GM12878 (cell line): Measurements from ENCODE around the gene PDX1. TPM values are rescaled to one million over a fixed set of nuclear protein-coding genes. Genes with fewer than 3 reads are reported as not detected.

Source experiments
- ATAC-seq: fragments of 200-7000 bp; cut with Tn5 transposase; 3 replicates; pipeline ENCODE4 v1.9.1; 2020; ENCODE audit warnings: mild to moderate bottlenecking, moderate library complexity
- BruUV-seq: library from RNA; stranded (reverse); fragments of 400-500 nt; replicated peaks from 2 replicates; lab custom pipeline; 2021; lab: Mats Ljungman, UMichigan
- CTCF ChIA-PET: fragments of 300-600 bp; sonication (Branson Sonifier 250); formaldehyde crosslinking; extraction: SDS; loops from one replicate; lab custom pipeline; 2021; ENCODE audit warnings: inconsistent platforms; lab: Yijun Ruan, JAX
- POLR2A ChIA-PET: fragments of 350-600 bp; formaldehyde crosslinking; extraction: SDS; loops from one replicate; lab custom pipeline; 2021; ENCODE audit warnings: inconsistent platforms; lab: Charles Lee
- RAD21 ChIA-PET: fragments of 300-600 bp; sonication (Branson Sonifier 250); formaldehyde crosslinking; loops from one replicate; lab custom pipeline; 2023; ENCODE audit warnings: antibody characterized with exemption; ENCODE audit not compliant: unreplicated experiment; lab: Charles Lee
- SMC1A ChIA-PET: fragments of 300-600 bp; sonication (Branson Sonifier 250); formaldehyde crosslinking; loops from one replicate; lab custom pipeline; 2023; ENCODE audit not compliant: unreplicated experiment, uncharacterized antibody; lab: Charles Lee
- DNase-seq: peaks from one replicate; pipeline ENCODE4 v3.0.0-alpha.2; 2011; ENCODE audit warnings: low read depth, low spot score
- FAIRE-seq: peaks from 3 replicates; lab custom pipeline; 2011; peaks lifted over from hg19 to GRCh38; lab: Jason Lieb, UNC
- H2AFZ ChIP-seq: 2 replicates; pipeline ENCODE4 v1.6.0; 2011; ENCODE audit warnings: low read depth, low read length, control low read depth; ENCODE audit not compliant: control insufficient read depth
- H3K27ac ChIP-seq: 2 replicates; pipeline ENCODE4 v1.5.1; 2011; ENCODE audit warnings: control low read depth; ENCODE audit not compliant: control insufficient read depth, insufficient read depth
- H3K27me3 ChIP-seq, 2 experiments: replicated peaks in 1 of 2; 2 replicates each; pipeline versions ENCODE4 v1.6.0 to v1.6.1; 2011; ENCODE audit warnings: low read length in 1 of 2; ENCODE audit not compliant: control insufficient read depth in 2 of 2, insufficient read depth in 2 of 2
- H3K36me3 ChIP-seq, 2 experiments: 2 replicates each; pipeline ENCODE4 v1.5.1; 2011; ENCODE audit warnings: low read length in 1 of 2; ENCODE audit not compliant: control insufficient read depth in 2 of 2, insufficient read depth in 2 of 2
- H3K4me1 ChIP-seq: 2 replicates; pipeline ENCODE4 v1.6.1; 2011; ENCODE audit warnings: mild to moderate bottlenecking, low read length, moderate library complexity, mixed read lengths; ENCODE audit not compliant: control insufficient read depth, insufficient read depth
- H3K4me2 ChIP-seq: 2 replicates; pipeline ENCODE4 v1.6.0; 2011; ENCODE audit warnings: control low read depth; ENCODE audit not compliant: control insufficient read depth, insufficient read depth
- H3K4me3 ChIP-seq: fragments of 200-600 bp; sonication (generic); 2 replicates; pipeline ENCODE4 v1.5.1; 2016
- H3K79me2 ChIP-seq: 2 replicates; pipeline ENCODE4 v1.6.0; 2011; ENCODE audit warnings: low read length; ENCODE audit not compliant: control insufficient read depth, insufficient read depth
- H3K9ac ChIP-seq: 2 replicates; pipeline ENCODE4 v1.8.0; 2011; ENCODE audit warnings: low read length, control low read depth, mixed read lengths; ENCODE audit not compliant: control insufficient read depth, insufficient read depth
- H3K9me3 ChIP-seq: replicated peaks from 3 replicates; pipeline ENCODE4 v1.5.1; 2011; ENCODE audit warnings: mild to moderate bottlenecking, low read length; ENCODE audit not compliant: control insufficient read depth, insufficient read depth
- H4K20me1 ChIP-seq: 2 replicates; pipeline ENCODE4 v1.6.0; 2011; ENCODE audit not compliant: control insufficient read depth, insufficient read depth
- BCL3 ChIP-seq: IDR thresholded peaks from 2 replicates; pipeline ENCODE4 v1.6.1; 2011; ENCODE audit warnings: borderline replicate concordance, low read depth, mild to moderate bottlenecking, moderate library complexity, low read length; ENCODE audit not compliant: insufficient read depth, poor library complexity, severe bottlenecking
- CBFB ChIP-seq: IDR thresholded peaks from 2 replicates; pipeline ENCODE4 v1.6.1; 2016; ENCODE audit warnings: antibody characterized with exemption, low read depth
- E2F4 ChIP-seq: IDR thresholded peaks from 2 replicates; pipeline ENCODE4 v1.6.1; 2012; ENCODE audit warnings: low read depth, low read length, improper control_type of control experiment
- IRF5 ChIP-seq: fragments of 450-650 bp; IDR thresholded peaks from 2 replicates; pipeline ENCODE4 v1.6.1; 2017; ENCODE audit warnings: borderline replicate concordance
- SMAD1 ChIP-seq: fragments of 450-650 bp; IDR thresholded peaks from 2 replicates; pipeline ENCODE4 v1.6.1; 2018; ENCODE audit warnings: mild to moderate bottlenecking, low read depth; ENCODE audit not compliant: partially characterized antibody
- WGBS: methylation state at CpG from one replicate; pipeline ENCODE4 v1.1.6; 2016; ENCODE audit warnings: low lambda C conversion rate; ENCODE audit not compliant: insufficient replicate concordance, insufficient coverage; ENCODE audit errors: missing lambda C conversion rate; 5-methylcytosine and 5-hydroxymethylcytosine counted together
- in situ Hi-C: fragments of 300-500 bp; cut with MboI; formaldehyde crosslinking; loops from 9 replicates; pipeline ENCODE4 v1.14.3; 2018; ENCODE audit warnings: mixed read lengths
- intact Hi-C: fragments of 100-400 bp; cut with micrococcal nuclease; formaldehyde crosslinking; loops from one replicate; pipeline ENCODE4 v1.14.2; 2022; ENCODE audit not compliant: unreplicated experiment
- polyA plus RNA-seq, 11 experiments: library from polyadenylated mRNA; depleted of rRNA in 4 of 11; unstranded in 6 of 11; stranded (reverse) in 5 of 11; fragments of >200 nt; fragmentation: Nextera tagmentation in 4 of 11; fragmentation: Illumina TruSeq in 1 of 11; extraction: Ambion mirVana in 4 of 11; extraction: Trizol in 1 of 11; gene quantifications; 1 replicate in 1 of 11; 2 replicates in 10 of 11; pipeline versions ENCODE4 v1.2.1 to v1.2.3, GENCODE V29; 2011 to 2016; ENCODE audit warnings: inconsistent platforms in 2 of 11, missing spikeins in 2 of 11, low read depth in 1 of 11
- total RNA-seq, 4 experiments: library from RNA; depleted of rRNA in 3 of 4; stranded (reverse); fragments of >200 nt in 3 of 4; fragmentation: Illumina TruSeq in 1 of 4; extraction: Trizol in 1 of 4; gene quantifications; 2 replicates each; pipeline versions ENCODE4 v1.2.1 to v1.2.3, GENCODE V29; 2013 to 2021

PDX1 gene
- total and polyA plus RNA-seq, 10 of the 15 experiments (the other 5 are each of a cell fraction or from before 2014, with no cell fraction given): 0.02 to 0.03 TPM; not detected in 8

GRCh38 chr13:27915301-27916207, 4.2 kb upstream of the PDX1 start:
- TF ChIP-seq CBFB: no peak
- no peak for TF ChIP-seq BCL3
- no peak for TF ChIP-seq SMAD1
- TF ChIP-seq IRF5: no peak
- TF ChIP-seq E2F4: no peak
- TF ChIP-seq, all 136 proteins: peak for 0
- ATAC-seq (no peak), DNase-seq (no peak), FAIRE-seq (no peak)
- Histone ChIP-seq H3K4me2 (no peak overlapping the region), H3K9me3 (peaks cover under 1% of the 10 kb centered on the region; the same call in 1 of the 3 replicates), H3K36me3 (no peaks in the 10 kb centered on the region), H3K27me3 (peaks cover 9 to 14% of the 10 kb centered on the region in 2 experiments), H2AFZ (no peak overlapping the region), H3K9ac (no peak overlapping the region), H3K4me1 (no peaks in the 10 kb centered on the region), H4K20me1 (no peaks in the 10 kb centered on the region), H3K27ac (no peak overlapping the region), H3K79me2 (no peaks in the 10 kb centered on the region), H3K4me3 (no peak overlapping the region)
- ChIA-PET SMC1A (interaction anchor here (0.7 to 1.2 kb wide), 8 partner anchors 8 to 85 kb away, joined by 3 to 8 read pairs (median 4); no protein-coding TSS in a partner anchor), POLR2A (interaction anchor here (1.1 kb wide), 1 partner anchor 8 kb away, joined by 6 read pairs; no protein-coding TSS in a partner anchor), CTCF (interaction anchor here (0.6 to 2.0 kb wide), 8 partner anchors 21 to 553 kb away, joined by 3 to 20 read pairs (median 4); no protein-coding TSS in a partner anchor), RAD21 (interaction anchor here (0.5 to 3.0 kb wide), 4 partner anchors 12 to 46 kb away, joined by 3 to 21 read pairs (median 3); no protein-coding TSS in a partner anchor)
- 16% methylated on average over 10 of the region's 10 CpGs for WGBS
- intact Hi-C loops (no loop called here), in situ Hi-C loops (no loop called here)
- BruUV-seq: no TSS peak
